ENCODE results near the gene SMAP1.

SMAP1 gene

GRCh38 chr6:70700922-70701876 is 33.5 kb downstream of the SMAP1 start:
- Histone ChIP-seq H3K27me3 (ENCODE audit: insufficient read depth, low read depth) (no peaks in the 10 kb centered on the region), H3K4me1 (ENCODE audit: low read depth, poor library complexity, severe bottlenecking) (no peaks in the 10 kb centered on the region), H3K36me3 (ENCODE audit: insufficient read depth) (no peaks in the 10 kb centered on the region), H3K79me2 (ENCODE audit: insufficient read depth, low read depth) (0 out of 2 replicates have a peak, but pooled peaks cover 5% of the 10 kb centered on the region), H3K9ac (no peak overlapping the region), H4K20me1 (ENCODE audit: insufficient read depth) (no peaks in the 10 kb centered on the region), H3K27ac (no peak overlapping the region), H2AFZ (ENCODE audit: low read depth) (no peak overlapping the region), H3K4me2 (no peak overlapping the region), H3K4me3 (IDR thresholded peaks at IDR 0.05; ENCODE audit: insufficient read depth, low read depth, low read length) (no peak overlapping the region)
- no peak for TF ChIP-seq CTCF (conservative IDR thresholded peaks at IDR 0.05; ENCODE audit: low read depth, low read length)

GRCh38 chr6:70705772-70706171 is 38.1 kb downstream of the SMAP1 start:
- H4K20me1 ChIP-seq (ENCODE audit: insufficient read depth) = no peaks in the 10 kb centered on the region
- no peak overlapping the region for H3K4me3 ChIP-seq (IDR thresholded peaks at IDR 0.05; ENCODE audit: insufficient read depth, low read depth, low read length)
- no peaks in the 10 kb centered on the region for H3K27me3 ChIP-seq (ENCODE audit: insufficient read depth, low read depth)
- TF ChIP-seq CTCF (conservative IDR thresholded peaks at IDR 0.05; ENCODE audit: low read depth, low read length) = no peak
- no peak overlapping the region for H3K4me2 ChIP-seq
- no peak overlapping the region for H3K27ac ChIP-seq
- H2AFZ ChIP-seq (ENCODE audit: low read depth) = no peak overlapping the region
- H3K36me3 ChIP-seq (ENCODE audit: insufficient read depth) = no peaks in the 10 kb centered on the region
- no peak overlapping the region for H3K9ac ChIP-seq
- H3K79me2 ChIP-seq (ENCODE audit: insufficient read depth, low read depth) = no peaks in the 10 kb centered on the region
- peaks cover 7% of the 10 kb centered on the region for H3K4me1 ChIP-seq (ENCODE audit: low read depth, poor library complexity, severe bottlenecking)

GRCh38 chr6:70706491-70707123 is 38.9 kb downstream of the SMAP1 start:
- Histone ChIP-seq H3K4me3 (IDR thresholded peaks at IDR 0.05; ENCODE audit: insufficient read depth, low read depth, low read length) (no peak overlapping the region), H3K79me2 (ENCODE audit: insufficient read depth, low read depth) (no peaks in the 10 kb centered on the region), H4K20me1 (ENCODE audit: insufficient read depth) (no peaks in the 10 kb centered on the region), H3K4me1 (ENCODE audit: low read depth, poor library complexity, severe bottlenecking) (peaks cover 7% of the 10 kb centered on the region), H3K9ac (no peak overlapping the region), H3K36me3 (ENCODE audit: insufficient read depth) (no peaks in the 10 kb centered on the region), H2AFZ (ENCODE audit: low read depth) (no peak overlapping the region), H3K27me3 (ENCODE audit: insufficient read depth, low read depth) (no peaks in the 10 kb centered on the region), H3K4me2 (no peak overlapping the region), H3K27ac (no peak overlapping the region)
- TF ChIP-seq CTCF (conservative IDR thresholded peaks at IDR 0.05; ENCODE audit: low read depth, low read length) = peak; percentile 75

GRCh38 chr6:70707893-70708292 is 40.2 kb downstream of the SMAP1 start:
- Histone ChIP-seq H4K20me1 (ENCODE audit: insufficient read depth) (no peaks in the 10 kb centered on the region), H3K36me3 (ENCODE audit: insufficient read depth) (no peaks in the 10 kb centered on the region), H3K4me1 (ENCODE audit: low read depth, poor library complexity, severe bottlenecking) (peaks cover 7% of the 10 kb centered on the region), H3K27ac (no peak overlapping the region), H3K9ac (no peak overlapping the region), H3K79me2 (ENCODE audit: insufficient read depth, low read depth) (no peaks in the 10 kb centered on the region), H2AFZ (ENCODE audit: low read depth) (no peak overlapping the region), H3K4me2 (no peak overlapping the region), H3K4me3 (IDR thresholded peaks at IDR 0.05; ENCODE audit: insufficient read depth, low read depth, low read length) (no peak overlapping the region), H3K27me3 (ENCODE audit: insufficient read depth, low read depth) (no peaks in the 10 kb centered on the region)
- TF ChIP-seq CTCF (conservative IDR thresholded peaks at IDR 0.05; ENCODE audit: low read depth, low read length) = no peak
